Measurements from ENCODE around the gene UBAP2.
"Not testable (repeated sequence)": the region's sequence is repeated elsewhere in the genome, so short reads cannot be mapped to it uniquely, and the experiment has no call there.

The UBAP2 gene

DNA sequence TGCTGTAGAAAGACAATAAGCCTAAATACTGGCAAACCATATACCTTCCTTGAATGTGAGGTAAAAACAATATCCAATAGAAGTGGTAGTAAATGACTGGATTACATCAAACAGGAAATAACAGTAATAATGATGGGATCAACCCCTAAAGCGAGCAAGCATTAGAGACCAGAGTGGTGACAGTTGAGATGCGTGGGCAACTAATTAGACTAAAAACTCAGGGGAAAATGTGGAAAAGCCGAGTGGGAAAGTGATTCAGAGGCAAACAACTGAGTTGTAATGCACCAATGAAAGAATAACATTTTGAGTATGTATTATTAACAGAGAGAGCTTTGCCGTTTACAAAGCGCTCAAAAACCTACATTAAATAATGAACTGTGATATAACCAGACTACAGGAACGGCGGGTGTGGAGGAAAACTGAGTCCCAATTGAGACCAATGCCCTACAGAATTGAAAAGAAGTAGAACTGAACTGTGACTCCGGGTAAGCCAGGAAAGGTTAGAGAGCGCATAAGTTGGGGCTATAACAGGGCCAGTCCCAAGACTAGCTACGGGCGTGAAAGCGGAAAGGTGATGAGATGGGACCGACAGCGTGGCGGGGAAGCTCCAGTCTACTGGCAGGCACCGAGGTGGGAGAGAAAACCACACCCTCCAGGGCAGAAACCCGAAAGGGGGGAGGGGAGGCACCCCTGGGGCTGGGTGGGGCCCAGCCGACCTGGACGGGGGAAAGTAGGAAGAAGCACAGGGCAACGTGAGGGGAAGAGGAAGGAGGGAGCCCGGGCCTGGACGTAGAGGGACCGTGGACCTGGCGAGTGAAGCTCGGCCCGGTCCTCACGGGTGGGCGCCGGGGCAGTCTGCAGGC lies 592 bp downstream of the UBAP2 start:
- TF ChIP-seq, protein P1, sequence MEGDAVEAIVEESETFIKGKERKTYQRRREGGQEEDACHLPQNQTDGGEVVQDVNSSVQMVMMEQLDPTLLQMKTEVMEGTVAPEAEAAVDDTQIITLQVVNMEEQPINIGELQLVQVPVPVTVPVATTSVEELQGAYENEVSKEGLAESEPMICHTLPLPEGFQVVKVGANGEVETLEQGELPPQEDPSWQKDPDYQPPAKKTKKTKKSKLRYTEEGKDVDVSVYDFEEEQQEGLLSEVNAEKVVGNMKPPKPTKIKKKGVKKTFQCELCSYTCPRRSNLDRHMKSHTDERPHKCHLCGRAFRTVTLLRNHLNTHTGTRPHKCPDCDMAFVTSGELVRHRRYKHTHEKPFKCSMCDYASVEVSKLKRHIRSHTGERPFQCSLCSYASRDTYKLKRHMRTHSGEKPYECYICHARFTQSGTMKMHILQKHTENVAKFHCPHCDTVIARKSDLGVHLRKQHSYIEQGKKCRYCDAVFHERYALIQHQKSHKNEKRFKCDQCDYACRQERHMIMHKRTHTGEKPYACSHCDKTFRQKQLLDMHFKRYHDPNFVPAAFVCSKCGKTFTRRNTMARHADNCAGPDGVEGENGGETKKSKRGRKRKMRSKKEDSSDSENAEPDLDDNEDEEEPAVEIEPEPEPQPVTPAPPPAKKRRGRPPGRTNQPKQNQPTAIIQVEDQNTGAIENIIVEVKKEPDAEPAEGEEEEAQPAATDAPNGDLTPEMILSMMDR (conservative IDR thresholded peaks at IDR 0.05; ENCODE audit: low read length): no peak
- H3K4me3 ChIP-seq (ENCODE audit: low read length): peak overlapping the region; percentile 94
- DNase-seq (ENCODE audit: low read depth): no peak

DNA sequence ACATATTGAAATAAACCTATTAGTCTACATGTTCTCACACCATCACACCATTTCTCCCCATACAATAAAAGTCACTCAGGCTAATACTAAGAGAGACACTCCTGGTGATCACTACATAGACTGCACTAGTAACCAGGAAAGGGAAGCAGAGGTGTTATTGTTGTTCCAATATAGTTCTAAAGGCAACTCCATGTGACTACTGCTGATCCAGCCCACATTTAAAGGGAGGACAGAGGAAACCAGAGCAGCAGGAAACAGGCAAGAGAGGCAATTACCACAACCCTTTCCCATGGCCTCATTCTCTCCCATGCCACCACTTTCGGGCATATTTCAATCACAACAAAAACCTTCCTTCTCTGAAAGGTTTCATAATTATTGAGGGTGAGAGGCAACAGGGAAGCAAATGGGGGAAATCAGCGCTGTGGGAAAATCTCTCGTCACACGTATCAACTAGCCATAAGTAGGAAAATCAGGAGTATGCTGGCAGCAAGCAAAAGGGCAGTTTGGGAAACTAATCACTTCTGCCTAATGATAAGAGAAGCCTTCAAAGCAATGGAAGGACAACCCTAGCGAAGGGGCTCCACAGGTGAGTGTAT lies 1.8 kb downstream of the UBAP2 start:
- TF ChIP-seq, protein P1 (conservative IDR thresholded peaks at IDR 0.05; ENCODE audit: low read length): no peak
- DNase-seq (ENCODE audit: low read depth): no peak
- peak overlapping the region; percentile 94 for H3K4me3 ChIP-seq (ENCODE audit: low read length)

DNA sequence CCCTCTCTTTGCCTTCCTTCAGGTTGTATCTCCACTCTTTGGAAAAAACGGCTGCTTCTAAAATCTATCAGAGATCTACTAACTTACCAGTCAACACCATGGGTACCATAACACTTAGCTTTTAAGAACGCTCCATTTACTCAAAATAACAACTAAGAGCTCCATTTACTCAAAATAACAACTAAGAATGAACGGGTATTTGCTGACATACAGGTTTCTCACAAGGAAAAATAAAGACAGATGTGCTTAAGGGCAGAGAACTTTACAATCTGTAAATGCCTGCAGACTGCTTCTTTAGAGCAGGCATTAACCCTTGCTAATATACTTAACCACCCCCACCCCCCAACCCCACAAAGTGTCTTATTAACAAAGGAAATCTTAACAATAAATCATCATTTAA lies 2.8 kb downstream of the UBAP2 start:
- DNase-seq (ENCODE audit: low read depth): no peak
- H3K4me3 ChIP-seq (ENCODE audit: low read length): no peak overlapping the region
- TF ChIP-seq, protein P1 (conservative IDR thresholded peaks at IDR 0.05; ENCODE audit: low read length): no peak

DNA sequence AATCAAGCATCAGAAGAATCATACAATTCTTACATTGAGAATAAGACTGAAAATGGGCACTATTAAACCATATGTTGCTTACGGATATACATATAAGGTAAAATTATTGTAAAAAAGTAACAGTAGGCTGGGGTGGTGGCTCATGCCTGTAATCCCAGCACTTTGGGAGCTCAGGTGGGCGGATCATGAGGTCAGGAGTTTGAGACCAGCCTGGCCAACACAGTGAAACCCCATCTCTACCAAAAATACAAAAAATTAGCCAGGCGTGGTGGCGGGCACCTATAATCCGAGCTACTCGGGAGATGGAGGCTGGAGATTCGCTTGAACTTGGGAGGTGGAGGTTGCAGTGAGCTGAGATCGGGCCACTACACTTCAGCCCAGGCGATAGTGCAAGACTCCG lies 6.6 kb downstream of the UBAP2 start:
- H3K4me3 ChIP-seq (ENCODE audit: low read length); DNase-seq (ENCODE audit: low read depth): not testable (repeated sequence)

DNA sequence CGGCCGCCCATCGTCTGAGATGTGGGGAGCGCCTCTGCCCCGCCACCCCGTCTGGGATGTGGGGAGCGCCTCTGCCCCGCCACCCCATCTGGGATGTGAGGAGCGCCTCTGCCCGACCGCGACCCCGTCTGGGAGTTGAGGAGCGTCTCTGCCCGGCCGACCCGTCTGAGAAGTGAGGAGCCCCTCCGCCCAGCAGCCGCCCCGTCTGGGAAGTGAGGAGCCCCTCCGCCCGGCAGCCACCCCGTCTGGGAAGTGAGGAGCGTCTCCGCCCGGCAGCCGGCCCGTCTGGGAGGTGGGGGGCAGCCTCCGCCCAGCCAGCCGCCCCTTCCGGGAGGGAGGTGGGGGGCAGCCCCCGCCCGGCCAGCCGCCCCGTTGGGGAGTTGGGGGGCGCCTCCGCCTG lies 9.8 kb downstream of the UBAP2 start:
- not testable (repeated sequence) for DNase-seq (ENCODE audit: low read depth); H3K4me3 ChIP-seq (ENCODE audit: low read length)

DNA sequence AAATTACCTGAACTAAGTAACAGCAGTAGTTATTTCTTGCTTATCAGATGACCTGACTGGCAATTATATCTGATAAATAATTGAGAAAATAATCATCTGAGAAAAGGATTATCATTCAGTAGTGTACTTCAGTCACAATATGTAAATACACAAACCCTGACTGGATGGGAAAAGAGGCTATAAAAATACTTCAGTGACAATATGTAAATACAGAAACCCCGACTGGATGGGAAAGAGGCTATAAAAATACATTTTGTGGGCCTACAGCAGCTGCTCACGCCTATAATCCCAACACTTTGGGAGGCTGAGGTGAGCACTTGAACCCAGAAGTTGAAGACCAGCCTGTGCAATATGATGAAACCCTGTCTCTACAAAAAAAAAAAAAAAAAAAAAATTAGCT lies 11.1 kb downstream of the UBAP2 start:
- DNase-seq (ENCODE audit: low read depth): no peak
- TF ChIP-seq, protein P1 (conservative IDR thresholded peaks at IDR 0.05; ENCODE audit: low read length): no peak
- no peak overlapping the region for H3K4me3 ChIP-seq (ENCODE audit: low read length)

DNA sequence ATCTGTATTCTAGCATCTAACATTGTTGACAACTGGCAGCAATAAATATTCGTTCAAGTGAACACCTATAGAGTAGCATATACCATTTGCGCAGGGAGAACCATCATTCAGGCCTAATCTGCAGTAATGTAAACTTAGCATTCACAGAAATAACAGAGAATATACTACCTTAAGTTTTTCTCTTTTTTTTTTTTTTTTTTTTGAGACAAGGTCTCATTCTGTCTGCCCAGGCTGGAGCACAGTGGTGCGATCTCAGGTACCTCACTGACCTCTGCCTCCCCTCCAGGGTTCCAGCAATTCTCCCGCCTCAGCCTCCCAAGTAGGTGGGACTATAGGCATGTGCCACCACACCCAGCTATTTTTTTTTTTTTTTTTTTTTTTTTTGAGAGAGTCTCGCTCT lies 12.1 kb downstream of the UBAP2 start:
- TF ChIP-seq, protein P1 (conservative IDR thresholded peaks at IDR 0.05; ENCODE audit: low read length): no peak
- no peak for DNase-seq (ENCODE audit: low read depth)
- H3K4me3 ChIP-seq (ENCODE audit: low read length): no peak overlapping the region

DNA sequence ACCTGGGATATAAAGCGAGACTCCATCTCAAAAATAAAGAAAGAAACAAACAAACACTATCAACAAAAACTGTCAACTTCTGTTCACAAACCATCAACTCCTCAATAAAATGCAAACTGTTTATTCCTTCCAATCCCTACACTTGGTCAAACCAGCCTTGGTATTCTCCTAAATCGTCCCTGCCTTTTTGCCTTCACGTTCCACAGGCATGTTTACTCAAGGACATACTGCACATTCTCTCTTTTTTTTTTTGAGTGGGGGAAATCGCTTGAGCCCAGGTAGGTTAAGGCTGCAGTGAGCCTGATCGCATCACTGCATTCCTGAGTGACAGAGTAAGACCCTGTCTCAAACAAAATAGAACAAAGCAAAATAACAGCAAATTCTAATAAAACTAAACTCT lies 13.0 kb downstream of the UBAP2 start:
- TF ChIP-seq, protein P1 (conservative IDR thresholded peaks at IDR 0.05; ENCODE audit: low read length): no peak
- no peak for DNase-seq (ENCODE audit: low read depth)
- no peak overlapping the region for H3K4me3 ChIP-seq (ENCODE audit: low read length)
